Colonic mucosa (tissue), 4 donors: Measurements from ENCODE around the gene CCT5. TPM values are rescaled to one million over a fixed set of nuclear protein-coding genes. Genes with fewer than 3 reads are reported as not detected.

Experiments used
- DNase-seq: peaks from one replicate; pipeline ENCODE4 v3.0.0-alpha.2; 2020
- H3K27ac ChIP-seq: fragments of 200-600 bp; one replicate; pipeline ENCODE4 v1.8.0; 2021
- H3K27me3 ChIP-seq: fragments of 200-600 bp; one replicate; pipeline ENCODE4 v1.8.0; 2021
- H3K36me3 ChIP-seq: fragments of 200-600 bp; one replicate; pipeline ENCODE4 v1.8.0; 2021
- H3K4me1 ChIP-seq: fragments of 200-600 bp; one replicate; pipeline ENCODE4 v1.8.0; 2021; ENCODE audit warnings: mild to moderate bottlenecking
- H3K4me3 ChIP-seq: fragments of 200-600 bp; one replicate; pipeline ENCODE4 v1.8.0; 2021
- H3K9ac ChIP-seq, 2 donors: one replicate each; pipeline ENCODE4 v1.7.0; 2013; ENCODE audit warnings: control low read depth in 2 of 2, low read depth in 2 of 2, low read length in 2 of 2
- H3K9me3 ChIP-seq: fragments of 200-600 bp; one replicate; pipeline ENCODE4 v1.8.0; 2021
- CTCF ChIP-seq: fragments of 200-600 bp; IDR thresholded peaks from one replicate; pipeline ENCODE4 v1.8.0; 2022; ENCODE audit warnings: antibody characterized with exemption, mild to moderate bottlenecking
- intact Hi-C: fragments of 100-400 bp; cut with DNase I; formaldehyde crosslinking; loops from one replicate; pipeline ENCODE4 v1.14.1; 2022
- total RNA-seq, 2 donors: library from RNA; stranded (reverse); fragmentation: NEBNext Ultra II Directional in 1 of 2; extraction: Animal tissue kit (Norgen Biotek cat#: 25700) in 1 of 2; gene quantifications; one replicate each; pipeline ENCODE4 v1.2.1, GENCODE V29; 2021
- donor health status: healthy.
- donor health status: DM: no; HTN: no; CAD: no.
- donor health status: DM: no; HTN: no; CAD: no.

The CCT5 gene
- total RNA-seq, 2 donors from 2014 or later: 156 to 341 TPM

DNA sequence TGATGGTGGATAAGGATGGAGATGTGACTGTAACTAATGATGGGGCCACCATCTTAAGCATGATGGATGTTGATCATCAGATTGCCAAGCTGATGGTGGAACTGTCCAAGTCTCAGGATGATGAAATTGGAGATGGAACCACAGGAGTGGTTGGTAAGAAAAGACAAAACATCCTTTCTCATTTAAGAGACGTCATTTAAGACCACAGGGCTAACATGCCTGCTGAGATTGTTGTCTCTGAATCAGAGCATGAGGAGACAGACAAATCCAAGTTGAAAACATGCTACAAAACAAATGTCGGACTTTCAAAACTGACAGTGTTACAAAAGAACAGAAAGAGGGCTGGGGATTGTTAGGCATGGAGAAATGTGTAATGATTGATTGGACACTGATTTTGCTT is 4.6 kb downstream of the CCT5 start:
- DNase-seq: no peak
- Histone ChIP-seq H3K27me3 (no peaks in the 10 kb centered on the region), H3K4me1 (peaks cover 10% of the 10 kb centered on the region), H3K9ac (no peak overlapping the region), H3K27ac (no peak overlapping the region), H3K9me3 (no peaks in the 10 kb centered on the region), H3K4me3 (no peak overlapping the region), H3K36me3 (peaks cover 28% of the 10 kb centered on the region)
- intact Hi-C loops: no loop called here
- no peak for TF ChIP-seq CTCF

- Histone ChIP-seq H3K9ac (no peak overlapping the region), H3K27me3 (no peaks in the 10 kb centered on the region), H3K9me3 (no peaks in the 10 kb centered on the region), H3K4me3 (no peak overlapping the region), H3K27ac (no peak overlapping the region), H3K36me3 (peaks cover 42% of the 10 kb centered on the region), H3K4me1 (no peaks in the 10 kb centered on the region)
- DNase-seq: no peak
- TF ChIP-seq CTCF: no peak
- intact Hi-C loops: no loop called here
Observed at GRCh38 chr5:10257870-10258269, 7.8 kb downstream of the CCT5 start.

- H3K4me1 ChIP-seq: no peaks in the 10 kb centered on the region
- H3K9me3 ChIP-seq: no peaks in the 10 kb centered on the region
- DNase-seq: no peak
- no peaks in the 10 kb centered on the region for H3K27me3 ChIP-seq
- no peak overlapping the region for H3K9ac ChIP-seq
- H3K36me3 ChIP-seq: peaks cover 40% of the 10 kb centered on the region
- H3K27ac ChIP-seq: no peak overlapping the region
- no peak for TF ChIP-seq CTCF
- intact Hi-C loops: loop anchor here (10.0 kb wide), 1 partner anchor 155 kb away; no protein-coding TSS in a partner anchor
- no peak overlapping the region for H3K4me3 ChIP-seq
Observed at GRCh38 chr5:10259899-10260298, 9.8 kb downstream of the CCT5 start.

- Histone ChIP-seq H3K9ac (no peak overlapping the region), H3K4me1 (no peaks in the 10 kb centered on the region), H3K27ac (no peak overlapping the region), H3K4me3 (no peak overlapping the region), H3K9me3 (no peaks in the 10 kb centered on the region), H3K27me3 (no peaks in the 10 kb centered on the region), H3K36me3 (peaks cover 39% of the 10 kb centered on the region)
- no peak for DNase-seq
- intact Hi-C loops: loop anchor here (10.0 kb wide), 1 partner anchor 154 kb away; no protein-coding TSS in a partner anchor
- TF ChIP-seq CTCF: no peak
Observed at GRCh38 chr5:10261065-10261464, 11.0 kb downstream of the CCT5 start.

- Histone ChIP-seq H3K4me3 (no peak overlapping the region), H3K4me1 (no peaks in the 10 kb centered on the region), H3K27me3 (no peaks in the 10 kb centered on the region), H3K27ac (no peak overlapping the region), H3K36me3 (peaks cover 31% of the 10 kb centered on the region), H3K9ac (no peak overlapping the region), H3K9me3 (no peaks in the 10 kb centered on the region)
- no peak for TF ChIP-seq CTCF
- intact Hi-C loops: loop anchor here (10.0 kb wide), 1 partner anchor 153 kb away; no protein-coding TSS in a partner anchor
- no peak for DNase-seq
Observed at GRCh38 chr5:10262121-10262774, 12.2 kb downstream of the CCT5 start.
